WTC11 (cell line): ENCODE data around the gene HIPK2.

ENCODE experiments used
- FOXK1 ChIP-seq: sonication (generic); formaldehyde crosslinking; IDR thresholded peaks from 2 replicates; pipeline ENCODE4 v1.8.0; 2022; ENCODE audit warnings: mild to moderate bottlenecking, moderate library complexity, missing genetic modification reagents
- NR3C1 ChIP-seq: sonication (generic); formaldehyde crosslinking; conservative IDR thresholded peaks from 2 replicates; pipeline ENCODE4 v1.8.1; 2023; ENCODE audit warnings: low read depth, mild to moderate bottlenecking, missing genetic modification reagents
- STAT6 ChIP-seq: sonication (generic); formaldehyde crosslinking; conservative IDR thresholded peaks from 2 replicates; pipeline ENCODE4 v1.8.1; 2023; ENCODE audit warnings: mild to moderate bottlenecking, low read depth, missing genetic modification reagents, moderate library complexity
- TF ChIP-seq, protein P1 (sequence below): sonication (generic); formaldehyde crosslinking; IDR thresholded peaks from 2 replicates; pipeline ENCODE4 v1.8.1; 2023; ENCODE audit warnings: mild to moderate bottlenecking, missing genetic modification reagents, moderate library complexity
- TF ChIP-seq, protein P2 (sequence below): fragments of 200-600 bp; IDR thresholded peaks from 2 replicates; pipeline ENCODE4 v1.8.0; 2022; ENCODE audit warnings: antibody characterized with exemption
- TF ChIP-seq, protein P3 (sequence below): sonication (generic); formaldehyde crosslinking; IDR thresholded peaks from 2 replicates; pipeline ENCODE4 v1.8.1; 2022; ENCODE audit warnings: low read depth, missing genetic modification reagents, borderline replicate concordance
- TF ChIP-seq, protein P4 (sequence below): sonication (generic); formaldehyde crosslinking; IDR thresholded peaks from 2 replicates; pipeline ENCODE4 v1.8.0; 2023; ENCODE audit warnings: missing genetic modification reagents
- TF ChIP-seq, protein P5 (sequence below): sonication (generic); formaldehyde crosslinking; IDR thresholded peaks from 2 replicates; pipeline ENCODE4 v1.8.0; 2022; ENCODE audit warnings: mild to moderate bottlenecking, missing genetic modification reagents

GRCh38 chr7:139575338-139575680, 202.5 kb downstream of the HIPK2 start:
- TF ChIP-seq, protein P1, sequence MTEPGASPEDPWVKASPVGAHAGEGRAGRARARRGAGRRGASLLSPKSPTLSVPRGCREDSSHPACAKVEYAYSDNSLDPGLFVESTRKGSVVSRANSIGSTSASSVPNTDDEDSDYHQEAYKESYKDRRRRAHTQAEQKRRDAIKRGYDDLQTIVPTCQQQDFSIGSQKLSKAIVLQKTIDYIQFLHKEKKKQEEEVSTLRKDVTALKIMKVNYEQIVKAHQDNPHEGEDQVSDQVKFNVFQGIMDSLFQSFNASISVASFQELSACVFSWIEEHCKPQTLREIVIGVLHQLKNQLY (CRISPR knock-in tag), result no peak
- TF ChIP-seq, protein P2, sequence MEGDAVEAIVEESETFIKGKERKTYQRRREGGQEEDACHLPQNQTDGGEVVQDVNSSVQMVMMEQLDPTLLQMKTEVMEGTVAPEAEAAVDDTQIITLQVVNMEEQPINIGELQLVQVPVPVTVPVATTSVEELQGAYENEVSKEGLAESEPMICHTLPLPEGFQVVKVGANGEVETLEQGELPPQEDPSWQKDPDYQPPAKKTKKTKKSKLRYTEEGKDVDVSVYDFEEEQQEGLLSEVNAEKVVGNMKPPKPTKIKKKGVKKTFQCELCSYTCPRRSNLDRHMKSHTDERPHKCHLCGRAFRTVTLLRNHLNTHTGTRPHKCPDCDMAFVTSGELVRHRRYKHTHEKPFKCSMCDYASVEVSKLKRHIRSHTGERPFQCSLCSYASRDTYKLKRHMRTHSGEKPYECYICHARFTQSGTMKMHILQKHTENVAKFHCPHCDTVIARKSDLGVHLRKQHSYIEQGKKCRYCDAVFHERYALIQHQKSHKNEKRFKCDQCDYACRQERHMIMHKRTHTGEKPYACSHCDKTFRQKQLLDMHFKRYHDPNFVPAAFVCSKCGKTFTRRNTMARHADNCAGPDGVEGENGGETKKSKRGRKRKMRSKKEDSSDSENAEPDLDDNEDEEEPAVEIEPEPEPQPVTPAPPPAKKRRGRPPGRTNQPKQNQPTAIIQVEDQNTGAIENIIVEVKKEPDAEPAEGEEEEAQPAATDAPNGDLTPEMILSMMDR, result no peak
- TF ChIP-seq FOXK1 (CRISPR knock-in tag) (no peak), NR3C1 (CRISPR knock-in tag) (no peak), STAT6 (CRISPR knock-in tag) (no peak)
- TF ChIP-seq, protein P3, sequence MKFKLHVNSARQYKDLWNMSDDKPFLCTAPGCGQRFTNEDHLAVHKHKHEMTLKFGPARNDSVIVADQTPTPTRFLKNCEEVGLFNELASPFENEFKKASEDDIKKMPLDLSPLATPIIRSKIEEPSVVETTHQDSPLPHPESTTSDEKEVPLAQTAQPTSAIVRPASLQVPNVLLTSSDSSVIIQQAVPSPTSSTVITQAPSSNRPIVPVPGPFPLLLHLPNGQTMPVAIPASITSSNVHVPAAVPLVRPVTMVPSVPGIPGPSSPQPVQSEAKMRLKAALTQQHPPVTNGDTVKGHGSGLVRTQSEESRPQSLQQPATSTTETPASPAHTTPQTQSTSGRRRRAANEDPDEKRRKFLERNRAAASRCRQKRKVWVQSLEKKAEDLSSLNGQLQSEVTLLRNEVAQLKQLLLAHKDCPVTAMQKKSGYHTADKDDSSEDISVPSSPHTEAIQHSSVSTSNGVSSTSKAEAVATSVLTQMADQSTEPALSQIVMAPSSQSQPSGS (CRISPR knock-in tag), result no peak
- TF ChIP-seq, protein P4, sequence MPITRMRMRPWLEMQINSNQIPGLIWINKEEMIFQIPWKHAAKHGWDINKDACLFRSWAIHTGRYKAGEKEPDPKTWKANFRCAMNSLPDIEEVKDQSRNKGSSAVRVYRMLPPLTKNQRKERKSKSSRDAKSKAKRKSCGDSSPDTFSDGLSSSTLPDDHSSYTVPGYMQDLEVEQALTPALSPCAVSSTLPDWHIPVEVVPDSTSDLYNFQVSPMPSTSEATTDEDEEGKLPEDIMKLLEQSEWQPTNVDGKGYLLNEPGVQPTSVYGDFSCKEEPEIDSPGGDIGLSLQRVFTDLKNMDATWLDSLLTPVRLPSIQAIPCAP, result no peak
- TF ChIP-seq, protein P5, sequence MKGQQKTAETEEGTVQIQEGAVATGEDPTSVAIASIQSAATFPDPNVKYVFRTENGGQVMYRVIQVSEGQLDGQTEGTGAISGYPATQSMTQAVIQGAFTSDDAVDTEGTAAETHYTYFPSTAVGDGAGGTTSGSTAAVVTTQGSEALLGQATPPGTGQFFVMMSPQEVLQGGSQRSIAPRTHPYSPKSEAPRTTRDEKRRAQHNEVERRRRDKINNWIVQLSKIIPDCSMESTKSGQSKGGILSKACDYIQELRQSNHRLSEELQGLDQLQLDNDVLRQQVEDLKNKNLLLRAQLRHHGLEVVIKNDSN (CRISPR knock-in tag), result no peak
